GM10248 (cell line): ENCODE data around the gene RANBP3.

ENCODE experiments used
- CTCF ChIA-PET: fragments of 300-600 bp; sonication (Branson Sonifier 250); formaldehyde crosslinking; extraction: SDS; loops from one replicate; lab custom pipeline; 2021; ENCODE audit warnings: antibody characterized with exemption; lab: Yijun Ruan, JAX
- POLR2A ChIA-PET: fragments of 350-650 bp; sonication (Branson Sonifier 250); formaldehyde crosslinking; extraction: SDS; loops from one replicate; lab custom pipeline; 2020; ENCODE audit warnings: antibody characterized with exemption; lab: Yijun Ruan, JAX
- DNase-seq: peaks from one replicate; pipeline ENCODE4 v3.0.0; 2012; ENCODE audit errors: extremely low spot score
- CTCF ChIP-seq: IDR thresholded peaks from 2 replicates; pipeline ENCODE4 v1.5.1; 2012; ENCODE audit warnings: mild to moderate bottlenecking, low read depth; ENCODE audit errors: extremely low read depth, missing control alignments, control extremely low read depth

The RANBP3 gene

GRCh38 chr19:5907241-5907640 lies 70.7 kb downstream of the RANBP3 start:
- no peak for TF ChIP-seq CTCF
- ChIA-PET CTCF (interaction anchor here (1.5 kb wide), 1 partner anchor 10 kb away, joined by 3 read pairs; no protein-coding TSS in a partner anchor), POLR2A (no interaction called here)
- DNase-seq = no peak

- POLR2A ChIA-PET = no interaction called here
- CTCF ChIA-PET = interaction anchor here (1.5 to 1.8 kb wide), 2 partner anchors 24 to 101 kb away, joined by 4 to 9 read pairs; partner anchors contain the start of gene NRTN
- no peak for TF ChIP-seq CTCF
Measured at GRCh38 chr19:5905114-5905778, 72.7 kb downstream of the RANBP3 start.

GRCh38 chr19:5904352-5905113 lies 73.4 kb downstream of the RANBP3 start, which contains the start of gene VMAC:
VMAC (plus strand) TSS chr19:5904872; CDS start chr19:5904891, 19 bp downstream.
- peak; percentile 99 for DNase-seq
- CTCF ChIA-PET = interaction anchor here (1.5 to 3.1 kb wide), 6 partner anchors 13 to 118 kb away, joined by 4 to 19 read pairs (median 10); partner anchors contain the start of gene NRTN
- POLR2A ChIA-PET = interaction anchor here (1.4 to 2.7 kb wide), 3 partner anchors 74 to 184 kb away, joined by 4 to 21 read pairs (median 5); partner anchors contain the start of genes CATSPERD, LONP1 and RANBP3
- no peak for TF ChIP-seq CTCF

More at GRCh38 chr19:5905114-5905778, 72.7 kb downstream of the RANBP3 start:
- no peak for DNase-seq

GRCh38 chr19:5903624-5904351 lies 74.2 kb downstream of the RANBP3 start, which contains the start of gene NDUFA11:
NDUFA11 (minus strand) TSS chr19:5903790; CDS start chr19:5903708, 82 bp downstream.
- ChIA-PET POLR2A (interaction anchor here (1.4 to 2.7 kb wide), 3 partner anchors 74 to 183 kb away, joined by 4 to 21 read pairs (median 5); partner anchors contain the start of genes CATSPERD, LONP1 and RANBP3), CTCF (interaction anchor here (0.7 to 3.1 kb wide), 10 partner anchors 11 to 315 kb away, joined by 3 to 19 read pairs (median 6); no protein-coding TSS in a partner anchor)
- DNase-seq = peak; percentile 92
- no peak for TF ChIP-seq CTCF

GRCh38 chr19:5903056-5903623 lies 74.8 kb downstream of the RANBP3 start:
- ChIA-PET POLR2A (interaction anchor here (0.6 to 2.7 kb wide), 5 partner anchors 10 to 1230 kb away, joined by 4 to 21 read pairs (median 6); partner anchors contain the start of gene RANBP3), CTCF (interaction anchor here (0.7 to 3.1 kb wide), 11 partner anchors 10 to 316 kb away, joined by 3 to 19 read pairs (median 4); no protein-coding TSS in a partner anchor)

More at GRCh38 chr19:5903056-5903623, 74.8 kb downstream of the RANBP3 start:
- TF ChIP-seq CTCF = no peak
- DNase-seq = no peak
